ENCODE data around the gene NOS1.

Gene NOS1

DNA sequence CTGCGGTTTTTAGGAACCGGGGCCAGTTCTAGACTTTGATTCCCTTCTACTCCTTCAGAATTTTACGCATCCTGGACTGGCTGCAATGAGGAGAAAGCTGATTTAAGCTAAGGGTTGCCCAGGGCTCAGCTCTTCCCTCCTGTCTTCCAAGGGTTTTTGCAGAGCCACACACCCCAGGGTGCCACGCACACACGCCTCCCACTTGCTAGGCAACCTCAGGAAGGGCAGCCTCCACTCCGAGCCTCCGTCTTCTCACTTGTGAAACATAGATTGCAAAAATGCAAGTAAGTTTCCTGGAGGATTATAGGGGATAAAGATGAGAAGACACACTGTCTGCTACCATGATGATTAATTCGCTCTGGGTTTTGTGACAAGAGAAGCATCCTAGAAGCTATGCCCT lies 31.7 kb downstream of the NOS1 start:
- FAIRE-seq = no peak

DNA sequence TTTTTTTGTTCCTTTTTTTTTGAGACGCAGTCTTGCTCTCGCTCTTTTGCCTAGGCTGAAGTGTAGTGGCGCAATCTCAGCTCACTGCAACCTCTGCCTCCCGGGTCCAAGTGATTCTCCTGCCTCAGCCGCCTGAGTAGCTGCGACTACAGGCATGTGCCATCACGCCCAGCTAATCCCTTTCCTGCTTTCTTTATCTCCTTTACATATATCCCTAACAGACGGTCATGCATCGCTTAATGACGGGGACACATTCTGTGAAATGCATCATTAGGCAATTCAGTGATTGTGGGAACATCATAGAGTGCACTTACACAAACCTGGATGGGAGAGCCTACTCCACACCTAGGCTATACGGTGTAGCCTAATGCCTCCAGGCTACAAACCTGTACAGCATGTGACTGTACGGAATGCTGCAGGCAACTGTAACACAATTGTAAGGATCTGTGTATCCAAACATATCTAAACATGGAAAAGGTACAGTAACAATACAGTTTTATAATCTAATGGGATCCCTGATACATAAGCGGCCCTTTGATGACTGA lies 32.8 kb downstream of the NOS1 start:
- FAIRE-seq = no peak

- FAIRE-seq = no peak
Observed at GRCh38 chr12:117322428-117322827, 39.0 kb downstream of the NOS1 start.

DNA sequence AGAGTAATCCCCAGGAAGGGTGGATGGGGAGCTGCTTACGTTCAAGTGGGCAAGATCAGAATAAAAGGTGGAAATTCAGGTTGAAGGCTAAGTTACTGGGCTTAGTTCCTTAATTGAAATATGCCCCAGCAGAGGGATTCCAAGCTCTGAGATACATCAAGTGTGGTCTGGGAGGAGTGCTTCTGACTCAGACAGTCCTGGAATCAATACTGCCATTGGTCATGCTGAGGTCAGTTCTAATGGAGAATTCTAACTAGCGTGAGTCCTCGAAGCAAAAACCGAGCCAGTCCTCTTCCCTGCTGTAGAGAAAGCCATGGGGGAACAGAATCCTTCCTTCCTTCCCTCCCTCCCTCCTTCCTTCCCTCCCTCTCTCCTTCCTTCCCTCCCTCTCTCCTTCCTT lies 39.9 kb downstream of the NOS1 start:
- no peak for FAIRE-seq

- FAIRE-seq = no peak
Observed at GRCh38 chr12:117318591-117318990, 42.8 kb downstream of the NOS1 start.

DNA sequence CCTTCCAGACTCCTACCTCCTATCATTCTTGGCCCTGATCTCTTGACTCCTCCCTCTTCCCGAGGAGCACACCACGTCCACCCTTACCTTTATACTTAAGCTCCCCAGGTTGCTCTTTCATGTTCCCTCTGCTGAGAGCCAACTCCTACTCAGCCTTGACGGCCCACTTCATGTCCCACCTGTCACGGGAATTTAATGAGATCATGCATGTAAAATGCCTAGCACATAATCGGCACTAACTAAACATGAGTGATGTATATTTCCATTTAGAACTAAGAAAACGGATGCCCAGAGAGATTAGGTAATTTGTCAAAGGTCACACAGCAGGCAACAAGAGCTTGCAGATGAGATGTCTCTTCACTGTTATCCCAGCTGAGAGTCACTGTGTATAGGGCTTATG lies 45.1 kb downstream of the NOS1 start:
- FAIRE-seq = no peak

DNA sequence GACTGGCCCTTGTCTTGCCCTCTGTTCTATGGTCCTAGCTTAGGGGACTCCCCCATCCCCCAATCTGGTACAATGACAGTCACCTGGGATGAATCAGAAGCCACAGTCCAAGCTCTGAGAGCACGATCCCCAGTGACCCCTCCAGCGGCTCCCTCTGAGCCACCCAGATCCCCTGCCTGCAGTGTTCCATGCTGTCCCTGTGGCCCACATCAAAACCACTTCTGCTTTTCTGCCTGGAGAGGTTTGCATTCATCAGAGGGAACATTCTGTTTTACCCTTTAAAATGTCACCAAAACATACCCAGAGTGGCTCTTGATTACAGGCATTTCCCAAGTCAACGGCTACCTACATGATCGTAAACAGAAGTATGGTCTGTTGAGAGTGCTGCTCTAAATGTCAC lies 47.5 kb downstream of the NOS1 start:
- FAIRE-seq = no peak

DNA sequence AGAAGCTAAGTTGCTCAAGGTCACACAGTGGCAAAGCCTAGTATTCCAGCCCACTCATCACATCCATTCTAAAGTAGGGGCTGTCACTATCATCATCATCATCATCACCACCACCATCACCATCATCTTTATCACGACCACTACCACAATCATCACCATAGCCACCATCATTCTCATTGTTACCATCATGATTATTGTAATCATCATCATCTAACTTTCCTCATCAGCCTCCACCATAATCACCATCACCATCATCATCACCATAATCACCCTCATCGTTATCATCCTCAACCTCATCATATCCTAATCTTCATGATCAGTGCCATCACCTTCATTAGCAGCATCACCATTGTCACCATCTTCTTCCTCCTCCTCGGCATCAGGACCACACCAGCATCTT lies 48.7 kb downstream of the NOS1 start:
- FAIRE-seq = no peak

DNA sequence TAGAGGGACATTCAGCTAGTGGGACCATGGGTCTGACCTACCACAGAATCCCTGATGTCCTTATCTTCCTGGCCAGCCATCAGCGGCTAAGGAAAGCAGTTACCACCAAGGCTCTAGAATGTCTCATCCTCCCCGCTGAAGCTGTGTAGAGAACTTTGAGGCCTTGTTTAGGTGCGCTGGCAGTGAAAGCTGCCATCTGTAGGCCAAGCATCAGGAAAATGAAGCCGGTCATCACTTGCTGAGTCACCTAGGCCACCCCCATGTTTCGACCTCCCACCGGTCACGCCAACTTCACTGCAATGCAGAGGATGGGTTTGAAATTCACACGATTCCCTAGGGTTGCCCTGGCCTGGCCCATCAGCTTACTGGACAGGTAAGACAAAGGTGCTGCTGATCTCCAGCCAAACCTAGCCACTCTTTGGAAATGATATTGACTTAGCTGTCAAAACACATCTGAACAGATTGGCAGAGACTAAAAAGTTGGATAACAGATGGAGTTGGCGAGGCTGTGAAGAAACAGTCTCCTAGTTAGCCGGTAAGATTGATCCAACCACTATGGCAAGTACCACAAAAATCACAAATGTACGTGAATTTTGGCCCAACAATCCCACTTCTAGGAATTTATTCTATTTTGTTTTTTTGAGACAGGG lies 52.0 kb downstream of the NOS1 start:
- FAIRE-seq = no peak

- FAIRE-seq = no peak
Observed at GRCh38 chr12:117300174-117300573, 61.3 kb downstream of the NOS1 start.

- no peak for FAIRE-seq
Observed at GRCh38 chr12:117298648-117299225, 62.7 kb downstream of the NOS1 start.

- FAIRE-seq = no peak
Observed at GRCh38 chr12:117298191-117298590, 63.2 kb downstream of the NOS1 start.

DNA sequence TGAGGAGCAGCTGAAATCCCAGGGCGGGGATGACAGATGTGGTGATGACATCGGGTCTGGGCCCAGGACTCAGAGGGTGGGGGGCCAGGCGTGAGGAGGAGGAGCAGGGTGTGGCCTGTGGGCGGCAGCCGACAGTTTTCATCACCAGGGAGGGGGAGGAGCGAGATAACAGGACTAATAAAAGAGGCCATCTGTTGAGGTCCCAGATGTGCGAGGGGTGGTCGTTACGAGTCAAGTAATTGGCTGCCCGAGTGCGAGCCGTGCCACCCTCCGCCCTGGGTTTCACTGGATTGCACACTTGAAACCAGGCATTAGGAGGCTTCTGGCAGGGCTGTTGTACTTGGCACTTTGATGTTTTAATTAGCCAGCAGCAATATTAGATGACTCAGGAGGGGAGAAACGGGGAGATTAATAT lies 67.2 kb downstream of the NOS1 start:
- no peak for FAIRE-seq

DNA sequence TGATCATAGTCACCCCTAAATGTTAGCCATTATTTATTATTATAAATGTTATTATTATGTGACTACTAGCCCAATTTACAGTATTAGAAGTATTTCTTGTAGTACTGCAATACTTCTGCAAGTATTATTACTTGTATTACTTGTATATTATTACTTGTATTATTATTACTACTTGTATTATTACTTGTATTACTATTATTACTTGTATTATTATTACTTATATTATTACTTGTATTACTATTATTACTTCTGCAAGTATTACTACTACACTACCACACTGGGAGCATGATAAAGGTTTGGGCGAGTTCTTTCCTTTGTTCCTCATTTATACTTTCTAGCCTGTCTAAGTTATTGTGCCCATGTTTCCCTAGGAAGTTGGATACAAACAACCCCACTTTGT lies 67.9 kb downstream of the NOS1 start:
- no peak for FAIRE-seq

DNA sequence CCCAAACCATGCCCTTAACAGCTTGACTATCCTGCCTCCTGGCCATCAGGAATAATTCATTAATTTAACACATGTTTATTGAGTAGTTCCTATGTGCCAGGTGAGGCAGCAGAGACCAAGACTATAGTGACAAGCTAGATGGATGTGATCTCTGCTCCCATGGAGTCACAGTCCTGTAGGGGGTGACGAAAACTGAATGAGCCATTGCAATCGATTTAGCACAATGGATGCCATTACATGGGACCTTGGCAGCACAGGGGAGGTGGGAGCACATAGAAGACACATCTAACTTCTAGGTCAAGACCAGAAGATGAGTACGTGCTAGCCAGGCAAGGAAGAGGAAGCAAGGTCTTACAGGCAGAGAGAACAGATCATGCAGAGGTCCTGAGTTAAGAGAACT lies 68.7 kb downstream of the NOS1 start:
- no peak for FAIRE-seq

GRCh38 chr12:117284140-117284539 lies 77.3 kb downstream of the NOS1 start:
- FAIRE-seq = no peak

DNA sequence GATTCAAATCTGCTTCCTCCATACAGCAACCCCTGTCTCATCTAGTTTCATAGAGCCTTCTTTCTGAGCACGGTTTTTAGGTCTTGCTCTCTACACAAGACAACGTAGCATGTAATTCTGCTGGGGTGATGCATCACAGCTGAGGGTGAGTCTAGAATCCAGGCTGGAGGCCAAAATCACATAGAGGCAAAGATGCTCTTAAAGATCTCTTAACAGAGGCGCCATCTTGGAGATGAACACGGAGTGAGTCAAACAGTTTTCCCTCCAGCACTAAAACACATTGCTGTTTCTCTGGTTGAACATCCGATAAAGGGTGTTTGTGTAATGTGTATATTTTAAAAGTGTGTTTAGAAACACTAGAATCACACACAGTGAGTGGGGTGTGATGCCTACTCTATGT lies 78.9 kb downstream of the NOS1 start:
- no peak for FAIRE-seq

DNA sequence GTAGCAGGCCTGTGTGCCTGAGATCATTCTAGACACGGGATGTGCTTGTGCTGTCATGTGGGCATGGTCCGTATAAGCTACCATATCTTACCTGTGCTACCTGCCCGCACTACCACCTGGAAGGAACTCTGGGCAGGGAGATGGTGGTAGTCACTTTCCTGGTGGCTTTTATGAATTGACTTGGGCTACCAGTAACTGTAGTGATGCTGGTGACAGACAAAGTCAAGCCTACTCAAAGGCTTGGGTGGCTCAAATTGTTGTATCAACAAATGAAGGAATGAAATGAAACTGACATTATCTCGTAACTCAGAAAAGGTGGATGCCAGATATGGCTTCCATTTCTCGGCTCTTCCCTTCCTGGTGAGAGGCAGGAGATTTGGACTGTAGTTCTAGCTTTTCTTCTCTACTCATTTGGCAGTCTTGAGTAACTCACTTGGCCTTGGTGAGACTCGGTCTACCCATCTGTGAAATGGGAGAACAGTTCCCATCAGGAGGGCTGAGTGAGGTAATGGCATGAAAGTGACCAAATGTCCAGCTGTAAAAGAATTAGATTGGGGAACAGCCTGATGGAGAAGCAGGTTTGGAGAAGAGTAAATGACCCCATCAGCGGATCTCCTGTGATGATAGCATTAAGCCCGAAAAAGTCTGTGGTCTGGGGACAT lies 81.3 kb downstream of the NOS1 start:
- FAIRE-seq = no peak

DNA sequence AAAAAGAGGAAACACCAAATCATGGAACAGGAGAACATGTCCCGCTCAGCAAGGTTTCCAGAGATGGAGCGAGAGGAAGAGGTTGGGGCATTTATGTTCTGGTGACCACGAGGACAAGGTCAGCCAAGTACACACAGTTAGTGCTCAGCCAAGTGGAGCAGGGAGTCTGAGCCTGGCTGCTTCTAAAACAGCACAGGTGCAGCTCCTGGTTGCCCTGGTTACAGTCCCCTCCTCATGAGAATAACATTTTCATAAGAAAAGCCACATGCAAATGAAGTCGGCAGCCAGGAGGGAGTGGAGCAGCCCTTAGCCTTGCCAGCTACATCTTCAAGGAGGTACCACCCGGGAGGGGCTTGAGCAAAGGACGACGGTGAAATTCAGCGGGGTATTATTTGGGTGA lies 81.8 kb downstream of the NOS1 start:
- FAIRE-seq = no peak

GRCh38 chr12:117277875-117278274 lies 83.6 kb downstream of the NOS1 start:
- no peak for FAIRE-seq

DNA sequence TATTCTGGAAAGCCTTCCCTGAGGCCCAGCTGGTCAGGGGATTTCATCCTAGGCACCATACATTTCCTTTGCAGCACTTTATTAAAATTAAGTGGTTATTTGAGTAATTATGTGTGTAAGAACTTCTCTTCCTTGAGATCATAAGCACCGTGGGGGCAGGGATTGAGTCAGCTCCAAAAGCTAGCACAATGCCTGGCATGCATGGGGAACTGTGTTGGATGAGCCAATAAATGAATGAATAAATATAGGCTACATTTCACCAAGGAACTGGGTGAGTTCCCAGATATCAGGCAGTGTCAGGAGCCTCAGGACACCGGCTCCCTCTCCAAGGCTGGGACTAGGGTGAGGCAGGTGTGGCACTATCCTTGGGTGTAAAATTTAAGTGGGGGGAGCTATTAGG lies 88.3 kb downstream of the NOS1 start:
- no peak for FAIRE-seq

DNA sequence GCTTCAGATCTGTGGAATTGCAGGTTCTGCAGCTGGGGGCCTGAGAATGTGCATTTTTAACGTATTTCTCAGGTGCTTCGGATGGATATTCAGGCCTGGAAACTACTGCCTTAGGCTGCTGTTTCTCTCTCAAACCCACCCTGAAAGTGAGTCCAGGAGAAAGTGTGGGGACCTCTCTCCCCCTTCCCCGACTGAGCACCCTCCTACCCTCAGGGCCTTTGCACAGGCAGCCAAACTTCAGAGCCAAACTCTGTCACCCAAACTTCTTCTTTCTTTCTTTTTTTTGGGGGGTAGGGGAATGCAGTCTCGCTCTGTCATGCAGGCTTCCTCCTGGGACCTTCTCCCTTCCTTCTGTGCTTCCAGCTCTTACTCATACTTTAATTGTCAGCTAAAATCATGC lies 88.7 kb downstream of the NOS1 start:
- no peak for FAIRE-seq

DNA sequence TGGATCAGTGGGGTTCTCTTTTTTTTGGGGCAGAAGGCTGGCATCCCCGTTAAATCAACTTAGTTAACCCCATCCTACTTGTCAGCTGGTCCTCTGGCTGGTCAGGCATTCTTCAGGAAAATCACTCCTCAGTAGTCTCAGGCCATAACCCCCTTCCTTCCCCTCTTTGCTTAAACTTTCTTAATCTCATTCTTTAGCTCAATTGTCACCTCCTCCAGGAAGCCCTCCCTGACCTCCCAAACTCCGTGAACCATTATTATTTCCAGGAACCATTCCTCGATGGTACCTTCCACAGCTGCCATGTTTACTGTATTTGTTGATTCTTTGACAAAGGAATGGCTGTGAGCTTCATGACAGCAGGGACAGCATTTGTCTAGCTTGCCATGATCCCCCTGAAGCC lies 98.7 kb downstream of the NOS1 start:
- FAIRE-seq = no peak

GRCh38 chr12:117261247-117261646 lies 100.2 kb downstream of the NOS1 start:
- no peak for FAIRE-seq
